HG02571 (cell line): Measurements from ENCODE around the gene DNAH17.

Experiments
- ATAC-seq: cut with Tn5 transposase; IDR thresholded peaks from one replicate; pipeline ENCODE4 v1.9.1; 2021; ENCODE audit warnings: mild to moderate bottlenecking, moderate library complexity; ENCODE audit not compliant: unreplicated experiment

The DNAH17 gene

GRCh38 chr17:78550464-78550863 lies 26.7 kb downstream of the DNAH17 start:
- no peak for ATAC-seq

- ATAC-seq, result no peak
These were observed 28.5 kb downstream of the DNAH17 start for GRCh38 chr17:78548725-78549124.

- no peak for ATAC-seq
These were observed 30.2 kb downstream of the DNAH17 start for GRCh38 chr17:78547035-78547434.

GRCh38 chr17:78546476-78546875 lies 30.7 kb downstream of the DNAH17 start:
- no peak for ATAC-seq

GRCh38 chr17:78544881-78545755 lies 32.1 kb downstream of the DNAH17 start:
- no peak for ATAC-seq

GRCh38 chr17:78541488-78542206 lies 35.5 kb downstream of the DNAH17 start:
- ATAC-seq, result no peak

- ATAC-seq, result no peak
These were observed 37.4 kb downstream of the DNAH17 start for GRCh38 chr17:78539781-78540180.

- ATAC-seq, result no peak
These were observed 39.0 kb downstream of the DNAH17 start for GRCh38 chr17:78538033-78538776.

- no peak for ATAC-seq
These were observed 39.9 kb downstream of the DNAH17 start for GRCh38 chr17:78537217-78537860.

GRCh38 chr17:78535273-78536197 lies 41.7 kb downstream of the DNAH17 start:
- ATAC-seq, result no peak

GRCh38 chr17:78534492-78535272 lies 42.5 kb downstream of the DNAH17 start:
- ATAC-seq, result no peak

GRCh38 chr17:78532922-78533640 lies 44.1 kb downstream of the DNAH17 start:
- ATAC-seq, result no peak

- ATAC-seq, result no peak
These were observed 44.9 kb downstream of the DNAH17 start for GRCh38 chr17:78532311-78532710.

- ATAC-seq, result no peak
These were observed 46.5 kb downstream of the DNAH17 start for GRCh38 chr17:78530675-78531074.

GRCh38 chr17:78529871-78530670 lies 47.1 kb downstream of the DNAH17 start:
- no peak for ATAC-seq

GRCh38 chr17:78529251-78529650 lies 47.9 kb downstream of the DNAH17 start:
- no peak for ATAC-seq

GRCh38 chr17:78528541-78528940 lies 48.7 kb downstream of the DNAH17 start:
- ATAC-seq, result no peak

GRCh38 chr17:78527345-78527744 lies 49.9 kb downstream of the DNAH17 start:
- ATAC-seq, result no peak
